Fibroblast of lung (primary cell): ENCODE data around the gene C19orf33. TPM values are rescaled to one million over a fixed set of nuclear protein-coding genes. Genes with fewer than 3 reads are reported as not detected.
A peak's percentile ranks its signal among the peaks of the same experiment; 100 is the strongest.
"Not testable (repeated sequence)": the region's sequence is repeated elsewhere in the genome, so short reads cannot be mapped to it uniquely, and the experiment has no call there.

Experiments used
- DNase-seq, 2 donors: peaks; one replicate each; pipeline versions ENCODE4 v3.0.0 to v3.0.0-alpha.2; 2010; ENCODE audit warnings: low read depth in 2 of 2
- H2AFZ ChIP-seq: 2 replicates; pipeline ENCODE4 v1.5.1; 2012; ENCODE audit warnings: low read length, control low read depth, inconsistent platforms
- H3K27ac ChIP-seq: 2 replicates; pipeline ENCODE4 v1.5.1; 2011; ENCODE audit warnings: low read length, control low read depth; ENCODE audit not compliant: insufficient read depth
- H3K27me3 ChIP-seq: 2 replicates; pipeline ENCODE4 v1.5.1; 2011; ENCODE audit warnings: mild to moderate bottlenecking, low read length; ENCODE audit not compliant: control insufficient read depth, insufficient read depth
- H3K36me3 ChIP-seq: 2 replicates; pipeline ENCODE4 v1.5.1; 2011; ENCODE audit warnings: low read length; ENCODE audit not compliant: control insufficient read depth, insufficient read depth
- H3K4me1 ChIP-seq: 2 replicates; pipeline ENCODE4 v1.5.1; 2011; ENCODE audit warnings: low read length; ENCODE audit not compliant: control insufficient read depth, insufficient read depth; ENCODE audit errors: extremely low read depth
- H3K4me2 ChIP-seq: 2 replicates; pipeline ENCODE4 v1.5.1; 2011; ENCODE audit warnings: low read length, control low read depth; ENCODE audit not compliant: insufficient read depth; ENCODE audit errors: extremely low read depth
- H3K4me3 ChIP-seq, 4 experiments: fragments of 200-600 bp in 1 of 4; sonication (generic) in 1 of 4; replicated peaks in 1 of 4; 2 replicates each; pipeline ENCODE4 v1.5.1; 2011 to 2016; ENCODE audit warnings: low read length in 4 of 4, low read depth in 3 of 4, mild to moderate bottlenecking in 3 of 4, control low read depth in 2 of 4, inconsistent platforms in 1 of 4, mixed read lengths in 1 of 4; ENCODE audit not compliant: insufficient read depth in 1 of 4; ENCODE audit errors: control extremely low read depth in 1 of 4
- H3K79me2 ChIP-seq: 2 replicates; pipeline ENCODE4 v1.5.1; 2012; ENCODE audit warnings: mild to moderate bottlenecking, low read length, inconsistent platforms; ENCODE audit not compliant: control insufficient read depth, insufficient read depth
- H3K9ac ChIP-seq: 2 replicates; pipeline ENCODE4 v1.5.1; 2011; ENCODE audit warnings: mild to moderate bottlenecking, low read length, control low read depth; ENCODE audit not compliant: insufficient read depth
- H3K9me3 ChIP-seq: 2 replicates; pipeline ENCODE4 v1.5.1; 2012; ENCODE audit warnings: low read depth, low read length; ENCODE audit not compliant: control insufficient read depth, insufficient read depth
- H4K20me1 ChIP-seq: 2 replicates; pipeline ENCODE4 v1.5.1; 2011; ENCODE audit warnings: low read length; ENCODE audit not compliant: control insufficient read depth, insufficient read depth; ENCODE audit errors: extremely low read depth
- EZH2 ChIP-seq: IDR thresholded peaks from 2 replicates; pipeline ENCODE4 v1.5.1; 2012; ENCODE audit warnings: low read length, control low read depth, mild to moderate bottlenecking; ENCODE audit errors: missing control alignments
- polyA plus RNA-seq, 2 donors: library from polyadenylated mRNA; depleted of rRNA in 1 of 2; stranded (reverse) in 1 of 2; unstranded in 1 of 2; fragments of >200 nt; gene quantifications; 2 replicates each; pipeline ENCODE4 v1.2.1, GENCODE V29; 2011 to 2012; ENCODE audit warnings: missing spikeins in 1 of 2
- total RNA-seq: library from RNA; depleted of rRNA; stranded (reverse); fragments of >200 nt; gene quantifications from 2 replicates; pipeline ENCODE4 v1.2.1, GENCODE V29; 2014
- TF ChIP-seq, protein P1 (sequence below), 2 donors: IDR thresholded peaks in 1 of 2; conservative IDR thresholded peaks in 1 of 2; 1 replicate in 1 of 2; 2 replicates in 1 of 2; pipeline ENCODE4 v1.5.1; 2011 to 2012; ENCODE audit warnings: low read length in 2 of 2, control low read depth in 1 of 2, inconsistent platforms in 1 of 2, low read depth in 1 of 2, mild to moderate bottlenecking in 1 of 2

Gene C19orf33
- total and polyA plus RNA-seq, 2 donors (not counting 1 experiment from before 2014, with no cell fraction given) = not detected

GRCh38 chr19:38335949-38336637, 32.0 kb downstream of the C19orf33 start:
- Histone ChIP-seq H2AFZ (peak overlapping the region; percentile 96), H3K27ac (peak overlapping the region; percentile 72), H3K4me2 (peak overlapping the region; percentile 100), H3K4me1 (peaks cover 2% of the 10 kb centered on the region), H4K20me1 (no peaks in the 10 kb centered on the region), H3K9me3 (no peaks in the 10 kb centered on the region), H3K79me2 (no peaks in the 10 kb centered on the region), H3K4me3 (peak overlapping the region; percentile 84 to 93 (median 92)), H3K9ac (peak overlapping the region; percentile 62), H3K27me3 (no peaks in the 10 kb centered on the region), H3K36me3 (no peaks in the 10 kb centered on the region)
- no peak for TF ChIP-seq EZH2
- TF ChIP-seq, protein P1, sequence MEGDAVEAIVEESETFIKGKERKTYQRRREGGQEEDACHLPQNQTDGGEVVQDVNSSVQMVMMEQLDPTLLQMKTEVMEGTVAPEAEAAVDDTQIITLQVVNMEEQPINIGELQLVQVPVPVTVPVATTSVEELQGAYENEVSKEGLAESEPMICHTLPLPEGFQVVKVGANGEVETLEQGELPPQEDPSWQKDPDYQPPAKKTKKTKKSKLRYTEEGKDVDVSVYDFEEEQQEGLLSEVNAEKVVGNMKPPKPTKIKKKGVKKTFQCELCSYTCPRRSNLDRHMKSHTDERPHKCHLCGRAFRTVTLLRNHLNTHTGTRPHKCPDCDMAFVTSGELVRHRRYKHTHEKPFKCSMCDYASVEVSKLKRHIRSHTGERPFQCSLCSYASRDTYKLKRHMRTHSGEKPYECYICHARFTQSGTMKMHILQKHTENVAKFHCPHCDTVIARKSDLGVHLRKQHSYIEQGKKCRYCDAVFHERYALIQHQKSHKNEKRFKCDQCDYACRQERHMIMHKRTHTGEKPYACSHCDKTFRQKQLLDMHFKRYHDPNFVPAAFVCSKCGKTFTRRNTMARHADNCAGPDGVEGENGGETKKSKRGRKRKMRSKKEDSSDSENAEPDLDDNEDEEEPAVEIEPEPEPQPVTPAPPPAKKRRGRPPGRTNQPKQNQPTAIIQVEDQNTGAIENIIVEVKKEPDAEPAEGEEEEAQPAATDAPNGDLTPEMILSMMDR (conservative IDR thresholded peaks at IDR 0.05 in 1 of 2, IDR thresholded peaks at IDR 0.05 in 1 of 2; ENCODE audit: low read depth in 1 of 2, low read length in 2 of 2) = no peak
- peak; percentile 92 to 93 for DNase-seq

DNA sequence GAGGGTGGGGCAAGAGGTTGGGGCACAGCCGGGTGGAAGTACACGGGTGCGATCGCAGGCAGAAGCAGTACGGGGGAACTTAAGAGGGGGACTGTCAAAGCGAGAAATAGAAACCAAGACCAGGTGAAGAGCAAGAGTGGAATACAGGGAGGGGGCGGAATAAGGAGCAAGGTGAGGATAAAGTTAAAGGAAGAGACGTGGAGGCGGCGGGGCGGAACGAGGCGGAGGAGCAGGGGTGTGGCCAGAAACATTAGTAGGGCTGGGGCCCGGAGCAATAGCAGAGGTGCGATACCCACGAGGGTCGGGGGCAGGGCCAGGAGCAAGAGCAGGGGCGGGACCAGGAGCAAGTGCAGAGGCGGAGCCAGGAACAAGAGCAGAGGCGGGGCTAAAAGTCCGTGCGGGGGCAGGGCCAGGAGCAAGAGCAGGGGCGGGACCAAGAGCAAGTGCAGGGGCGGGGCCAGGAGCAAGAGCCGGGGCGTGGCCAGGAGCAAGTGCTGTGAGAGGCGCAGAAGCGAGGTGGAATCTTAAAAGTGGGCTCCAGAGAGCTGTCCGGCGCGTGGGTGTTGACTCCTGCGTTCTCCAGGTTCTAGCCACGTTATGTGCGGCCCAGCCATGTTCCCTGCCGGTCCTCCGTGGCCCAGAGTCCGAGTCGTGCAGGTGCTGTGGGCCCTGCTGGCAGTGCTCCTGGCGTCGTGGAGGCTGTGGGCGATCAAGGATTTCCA, 32.7 kb downstream of the C19orf33 start:
- Histone ChIP-seq H3K27ac (peak overlapping the region; percentile 69), H3K36me3 (no peaks in the 10 kb centered on the region), H3K4me1 (peaks cover 2% of the 10 kb centered on the region), H2AFZ (peak overlapping the region; percentile 96), H3K4me2 (peak overlapping the region; percentile 100), H3K4me3 (peak overlapping the region; percentile 84 to 93 (median 92)), H3K27me3 (no peaks in the 10 kb centered on the region), H3K9ac (no peak overlapping the region), H4K20me1 (no peaks in the 10 kb centered on the region), H3K9me3 (no peaks in the 10 kb centered on the region), H3K79me2 (no peaks in the 10 kb centered on the region)
- TF ChIP-seq, protein P1 (conservative IDR thresholded peaks at IDR 0.05 in 1 of 2, IDR thresholded peaks at IDR 0.05 in 1 of 2; ENCODE audit: low read depth in 1 of 2, low read length in 2 of 2) = no peak
- TF ChIP-seq EZH2 = no peak
- peak; percentile 86 to 87 for DNase-seq

GRCh38 chr19:38337360-38337653, 33.3 kb downstream of the C19orf33 start:
- no peak overlapping the region for H3K27ac ChIP-seq
- H3K4me1 ChIP-seq = peaks cover 2% of the 10 kb centered on the region
- H3K27me3 ChIP-seq = no peaks in the 10 kb centered on the region
- H3K79me2 ChIP-seq = no peaks in the 10 kb centered on the region
- DNase-seq = no peak
- H3K9ac ChIP-seq = no peak overlapping the region
- H3K36me3 ChIP-seq = no peaks in the 10 kb centered on the region
- peak overlapping the region; percentile 60 for H2AFZ ChIP-seq
- peak overlapping the region in 3 of 4 experiments; percentile 3 to 90 (median 19) for H3K4me3 ChIP-seq
- no peaks in the 10 kb centered on the region for H4K20me1 ChIP-seq
- TF ChIP-seq EZH2 = no peak
- TF ChIP-seq, protein P1 (conservative IDR thresholded peaks at IDR 0.05 in 1 of 2, IDR thresholded peaks at IDR 0.05 in 1 of 2; ENCODE audit: low read depth in 1 of 2, low read length in 2 of 2) = no peak
- H3K4me2 ChIP-seq = peak overlapping the region; percentile 100
- no peaks in the 10 kb centered on the region for H3K9me3 ChIP-seq

GRCh38 chr19:38339011-38339410, 35.0 kb downstream of the C19orf33 start:
- H3K4me3 ChIP-seq, H3K27me3 ChIP-seq, H3K9ac ChIP-seq, H3K4me1 ChIP-seq, H3K79me2 ChIP-seq, H3K27ac ChIP-seq, H4K20me1 ChIP-seq, H3K36me3 ChIP-seq, H2AFZ ChIP-seq, H3K4me2 ChIP-seq, H3K9me3 ChIP-seq: not testable (repeated sequence)
- DNase-seq = peak in 1 of 2 donors; percentile 39
